GM12878 (cell line): Measurements from ENCODE around the gene HOXC9.

Source experiments
- CBX5 ChIP-seq: sonication (generic); IDR thresholded peaks from 2 replicates; pipeline ENCODE4 v1.6.1; 2016; ENCODE audit warnings: low read depth, moderate library complexity, mild to moderate bottlenecking, inconsistent platforms
- EP300 ChIP-seq, 2 experiments: fragments of 150-350 bp in 1 of 2; IDR thresholded peaks; 2 replicates each; pipeline ENCODE4 v1.6.1; 2011 to 2012; ENCODE audit warnings: low read depth in 2 of 2, low read length in 2 of 2, borderline replicate concordance in 1 of 2, improper control_type of control experiment in 1 of 2, inconsistent platforms in 1 of 2; ENCODE audit not compliant: control insufficient read depth in 1 of 2
- EZH2 ChIP-seq: IDR thresholded peaks from 2 replicates; pipeline ENCODE4 v1.6.1; 2012; ENCODE audit warnings: low read depth, mild to moderate bottlenecking, control low read depth, inconsistent platforms, low read length, borderline replicate concordance; ENCODE audit not compliant: control insufficient read depth
- HDGF ChIP-seq: fragments of 450-650 bp; IDR thresholded peaks from 2 replicates; pipeline ENCODE4 v1.6.1; 2016; ENCODE audit warnings: antibody characterized with exemption
- JUND ChIP-seq: IDR thresholded peaks from 2 replicates; pipeline ENCODE4 v1.6.1; 2012; ENCODE audit warnings: low read depth, mild to moderate bottlenecking, low read length, improper control_type of control experiment, moderate library complexity
- POLR2A ChIP-seq: IDR thresholded peaks from 2 replicates; pipeline ENCODE4 v1.6.1; 2011; ENCODE audit warnings: low read depth, mild to moderate bottlenecking, low read length
- POLR2AphosphoS2 ChIP-seq: IDR thresholded peaks from 2 replicates; pipeline ENCODE4 v1.6.1; 2011; ENCODE audit warnings: low read depth, mild to moderate bottlenecking, low read length, improper control_type of control experiment, moderate library complexity
- POLR2AphosphoS5 ChIP-seq: IDR thresholded peaks from 2 replicates; pipeline ENCODE4 v1.6.1; 2011; ENCODE audit warnings: mild to moderate bottlenecking, low read length, inconsistent platforms
- TAF1 ChIP-seq: IDR thresholded peaks from 2 replicates; pipeline ENCODE4 v1.6.1; 2011; ENCODE audit warnings: mild to moderate bottlenecking, low read depth, low read length, borderline replicate concordance
- ZSCAN29 ChIP-seq: fragments of 450-650 bp; IDR thresholded peaks from 2 replicates; pipeline ENCODE4 v1.6.1; 2017; ENCODE audit warnings: mild to moderate bottlenecking, moderate library complexity
- TF ChIP-seq, protein P1 (sequence below), 3 experiments: IDR thresholded peaks in 2 of 3; conservative IDR thresholded peaks in 1 of 3; 2 replicates each; pipeline ENCODE4 v1.5.1; 2011; ENCODE audit warnings: low read depth in 3 of 3, low read length in 3 of 3, mild to moderate bottlenecking in 3 of 3, control low read depth in 2 of 3, moderate library complexity in 2 of 3, inconsistent platforms in 1 of 3, mixed read lengths in 1 of 3; ENCODE audit not compliant: control insufficient read depth in 2 of 3, insufficient read depth in 1 of 3; ENCODE audit errors: extremely low read depth in 1 of 3

DNA sequence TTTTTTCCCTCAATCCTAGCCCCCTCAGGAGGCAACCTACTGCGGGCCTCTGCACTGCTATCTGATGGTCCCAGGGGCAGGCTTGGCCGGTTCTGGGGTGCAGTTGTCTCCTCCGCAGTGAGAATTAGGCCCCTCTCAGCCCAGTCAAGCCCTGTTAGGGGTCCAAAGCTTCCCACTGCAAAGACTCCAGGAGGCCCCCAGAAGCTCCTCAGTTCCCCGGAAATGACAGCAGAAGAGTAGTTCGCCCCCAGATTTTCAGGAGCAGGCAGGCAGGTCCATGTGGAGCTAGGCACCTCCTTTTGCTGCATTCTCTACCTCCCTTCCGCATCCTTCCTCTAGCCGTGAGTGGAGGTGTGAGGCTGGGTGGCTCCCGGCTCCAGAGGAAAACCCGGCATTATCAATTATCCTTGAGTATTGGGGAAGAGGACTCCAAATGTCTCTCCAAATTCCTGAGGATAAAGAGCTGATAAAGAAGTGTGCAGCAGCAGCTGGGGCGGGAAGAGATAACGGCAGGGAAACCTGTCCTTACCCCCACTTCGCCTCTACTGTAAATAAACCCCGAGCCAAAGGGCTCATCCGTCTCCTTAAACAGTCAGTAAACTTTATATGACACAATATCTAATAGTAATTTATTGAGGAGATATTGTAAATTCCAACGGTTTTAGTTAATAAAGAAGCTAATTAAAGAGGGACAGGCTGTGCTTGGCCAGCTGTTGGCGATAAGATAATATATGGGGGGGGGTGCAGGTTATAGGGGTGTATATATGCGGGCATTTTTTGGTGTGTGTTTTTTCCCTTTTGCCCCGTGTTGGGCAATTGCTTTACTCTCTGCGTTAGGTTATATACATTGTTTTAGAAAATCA lies 45.9 kb upstream of the HOXC9 start:
- TF ChIP-seq EP300 (IDR thresholded peaks at IDR 0.05; ENCODE audit: borderline replicate concordance in 1 of 2, control insufficient read depth in 1 of 2, low read depth in 2 of 2, low read length in 2 of 2) = no peak
- TF ChIP-seq POLR2AphosphoS5 = no peak
- TF ChIP-seq HDGF = no peak
- TF ChIP-seq, protein P1, sequence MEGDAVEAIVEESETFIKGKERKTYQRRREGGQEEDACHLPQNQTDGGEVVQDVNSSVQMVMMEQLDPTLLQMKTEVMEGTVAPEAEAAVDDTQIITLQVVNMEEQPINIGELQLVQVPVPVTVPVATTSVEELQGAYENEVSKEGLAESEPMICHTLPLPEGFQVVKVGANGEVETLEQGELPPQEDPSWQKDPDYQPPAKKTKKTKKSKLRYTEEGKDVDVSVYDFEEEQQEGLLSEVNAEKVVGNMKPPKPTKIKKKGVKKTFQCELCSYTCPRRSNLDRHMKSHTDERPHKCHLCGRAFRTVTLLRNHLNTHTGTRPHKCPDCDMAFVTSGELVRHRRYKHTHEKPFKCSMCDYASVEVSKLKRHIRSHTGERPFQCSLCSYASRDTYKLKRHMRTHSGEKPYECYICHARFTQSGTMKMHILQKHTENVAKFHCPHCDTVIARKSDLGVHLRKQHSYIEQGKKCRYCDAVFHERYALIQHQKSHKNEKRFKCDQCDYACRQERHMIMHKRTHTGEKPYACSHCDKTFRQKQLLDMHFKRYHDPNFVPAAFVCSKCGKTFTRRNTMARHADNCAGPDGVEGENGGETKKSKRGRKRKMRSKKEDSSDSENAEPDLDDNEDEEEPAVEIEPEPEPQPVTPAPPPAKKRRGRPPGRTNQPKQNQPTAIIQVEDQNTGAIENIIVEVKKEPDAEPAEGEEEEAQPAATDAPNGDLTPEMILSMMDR (IDR thresholded peaks at IDR 0.05 in 2 of 3, conservative IDR thresholded peaks at IDR 0.05 in 1 of 3; ENCODE audit: control insufficient read depth in 2 of 3, extremely low read depth in 1 of 3, insufficient read depth in 1 of 3, low read depth in 3 of 3, low read length in 3 of 3) = no peak
- no peak for TF ChIP-seq JUND
- no peak for TF ChIP-seq ZSCAN29
- 0 out of 2 replicates have a peak, but pooled peaks have one; percentile 21 for TF ChIP-seq EZH2
- TF ChIP-seq POLR2AphosphoS2 = no peak
- no peak for TF ChIP-seq POLR2A
- TF ChIP-seq CBX5 = no peak
- no peak for TF ChIP-seq TAF1
